Activated naive CD4-positive, alpha-beta T cell treated with anti-CD3 and anti-CD28 coated beads, Interleukin-2, amount 50 U/mL, for 16 hours (primary cell): ENCODE results near the gene GATAD1.
"Not testable (repeated sequence)": the region's sequence is repeated elsewhere in the genome, so short reads cannot be mapped to it uniquely, and the experiment has no call there.

Source experiments
- DNase-seq: peaks from one replicate; pipeline ENCODE4 v3.0.0-alpha.2; 2020

Gene GATAD1

GRCh38 chr7:92447345-92448204 lies at the start of gene GATAD1:
Gene GATAD1 (plus strand): TSS chr7:92447482. CDS start chr7:92447730, 248 bp downstream.
- peak; percentile 78 for DNase-seq

GRCh38 chr7:92397542-92397941 lies 49.7 kb upstream of the GATAD1 start:
- no peak for DNase-seq

GRCh38 chr7:92400013-92400412 lies 47.3 kb upstream of the GATAD1 start:
- no peak for DNase-seq

GRCh38 chr7:92402920-92403759 lies 44.1 kb upstream of the GATAD1 start:
- no peak for DNase-seq

- DNase-seq = no peak
Observed at GRCh38 chr7:92403760-92404074, 43.6 kb upstream of the GATAD1 start.

GRCh38 chr7:92404170-92404614 lies 43.1 kb upstream of the GATAD1 start:
- DNase-seq = peak; percentile 32

- no peak for DNase-seq
Observed at GRCh38 chr7:92409357-92409756, 37.9 kb upstream of the GATAD1 start.

- DNase-seq = not testable (repeated sequence)
Observed at GRCh38 chr7:92410162-92410561, 37.1 kb upstream of the GATAD1 start.

- no peak for DNase-seq
Observed at GRCh38 chr7:92412745-92413144, 34.5 kb upstream of the GATAD1 start.

GRCh38 chr7:92413550-92413949 lies 33.7 kb upstream of the GATAD1 start:
- DNase-seq = no peak

GRCh38 chr7:92415225-92415624 lies 32.1 kb upstream of the GATAD1 start:
- DNase-seq = no peak

GRCh38 chr7:92417913-92418312 lies 29.4 kb upstream of the GATAD1 start:
- no peak for DNase-seq

- DNase-seq = no peak
Observed at GRCh38 chr7:92421676-92422435, 25.4 kb upstream of the GATAD1 start.

GRCh38 chr7:92422926-92423325 lies 24.4 kb upstream of the GATAD1 start:
- DNase-seq = no peak

GRCh38 chr7:92423710-92424131 lies 23.6 kb upstream of the GATAD1 start:
- DNase-seq = no peak

GRCh38 chr7:92425311-92425947 lies 21.9 kb upstream of the GATAD1 start:
- no peak for DNase-seq

GRCh38 chr7:92427193-92427592 lies 20.1 kb upstream of the GATAD1 start:
- no peak for DNase-seq

- no peak for DNase-seq
Observed at GRCh38 chr7:92432299-92432946, 14.9 kb upstream of the GATAD1 start.

GRCh38 chr7:92433019-92433418 lies 14.3 kb upstream of the GATAD1 start:
- DNase-seq = no peak

- no peak for DNase-seq
Observed at GRCh38 chr7:92435542-92435941, 11.7 kb upstream of the GATAD1 start.

GRCh38 chr7:92436612-92437445 lies 10.5 kb upstream of the GATAD1 start:
- no peak for DNase-seq
